GM23338 (cell line): ENCODE results near the gene AGXT. TPM values are rescaled to one million over a fixed set of nuclear protein-coding genes. Genes with fewer than 3 reads are reported as not detected.

Experiments used
- ATAC-seq: fragments of 200-7000 bp; cut with Tn5 transposase; 3 replicates; pipeline ENCODE4 v1.9.1; 2020
- DNase-seq: peaks from one replicate; pipeline ENCODE4 v3.0.0-alpha.2; 2015; ENCODE audit warnings: low spot score
- H2AFZ ChIP-seq: fragments of 200-600 bp; sonication (generic); 2 replicates; pipeline ENCODE4 v1.8.0; 2016; ENCODE audit warnings: antibody characterized with exemption, mild to moderate bottlenecking, moderate library complexity
- H3F3A ChIP-seq: fragments of 200-600 bp; sonication (generic); replicated peaks from 2 replicates; pipeline ENCODE4 v1.8.0; 2017; ENCODE audit warnings: antibody characterized with exemption, mixed run types, low read depth
- H3K27ac ChIP-seq: fragments of 200-600 bp; sonication (generic); 2 replicates; pipeline ENCODE4 v1.6.1; 2016; ENCODE audit warnings: low read depth
- H3K27me3 ChIP-seq: fragments of 200-600 bp; sonication (generic); 2 replicates; pipeline ENCODE4 v1.8.0; 2016; ENCODE audit warnings: mild to moderate bottlenecking, mixed run types, moderate library complexity; ENCODE audit not compliant: insufficient read depth
- H3K36me3 ChIP-seq: fragments of 200-600 bp; sonication (generic); 2 replicates; pipeline ENCODE4 v1.8.0; 2016; ENCODE audit warnings: mild to moderate bottlenecking; ENCODE audit not compliant: insufficient read depth
- H3K4me1 ChIP-seq: fragments of 200-600 bp; sonication (generic); 2 replicates; pipeline ENCODE4 v1.8.0; 2016; ENCODE audit warnings: mild to moderate bottlenecking, moderate library complexity; ENCODE audit not compliant: insufficient read depth
- H3K4me2 ChIP-seq: fragments of 200-600 bp; sonication (generic); 2 replicates; pipeline ENCODE4 v1.7.1; 2017; ENCODE audit warnings: mixed run types
- H3K4me3 ChIP-seq: fragments of 200-600 bp; sonication (generic); 2 replicates; pipeline ENCODE4 v1.6.1; 2016; ENCODE audit warnings: mixed run types
- H3K79me2 ChIP-seq: fragments of 200-600 bp; sonication (generic); replicated peaks from 2 replicates; pipeline ENCODE4 v1.8.0; 2017; ENCODE audit warnings: mild to moderate bottlenecking; ENCODE audit not compliant: insufficient read depth
- H3K9me2 ChIP-seq: fragments of 200-600 bp; sonication (generic); 2 replicates; pipeline ENCODE4 v1.8.0; 2017; ENCODE audit not compliant: insufficient read depth
- H4K20me1 ChIP-seq: fragments of 200-600 bp; sonication (generic); replicated peaks from 2 replicates; pipeline ENCODE4 v1.8.0; 2017; ENCODE audit warnings: mild to moderate bottlenecking; ENCODE audit not compliant: insufficient read depth
- H3K27ac Mint-ChIP-seq: 2 replicates; pipeline ENCODE4 v1.8.0; 2020; ENCODE audit warnings: inconsistent platforms, mild to moderate bottlenecking, moderate library complexity, mixed read lengths
- H3K27me3 Mint-ChIP-seq: 3 replicates; pipeline ENCODE4 v1.8.0; 2022; ENCODE audit warnings: low read depth, mild to moderate bottlenecking, moderate library complexity, mixed read lengths, inconsistent platforms; ENCODE audit not compliant: insufficient read depth, poor library complexity
- H3K36me3 Mint-ChIP-seq: 3 replicates; pipeline ENCODE4 v1.8.0; 2021; ENCODE audit warnings: low read depth, mild to moderate bottlenecking, inconsistent platforms, moderate library complexity, mixed read lengths
- H3K4me1 Mint-ChIP-seq: 3 replicates; pipeline ENCODE4 v1.8.0; 2020; ENCODE audit warnings: mild to moderate bottlenecking, inconsistent platforms, mixed read lengths
- H3K4me3 Mint-ChIP-seq: 3 replicates; pipeline ENCODE4 v1.8.0; 2021; ENCODE audit warnings: moderate library complexity, mild to moderate bottlenecking, inconsistent platforms, mixed read lengths
- H3K9me3 Mint-ChIP-seq: 3 replicates; pipeline ENCODE4 v1.8.0; 2020; ENCODE audit warnings: moderate library complexity, mild to moderate bottlenecking, inconsistent platforms, mixed read lengths
- CREB1 ChIP-seq: fragments of 250-450 bp; sonication (Bioruptor Pico); IDR thresholded peaks from 2 replicates; pipeline ENCODE4 v1.5.0; 2020; ENCODE audit warnings: low read depth, mild to moderate bottlenecking, moderate library complexity
- CTCF ChIP-seq, 2 experiments: fragments of 200-600 bp in 1 of 2; sonication (generic) in 1 of 2; conservative IDR thresholded peaks; 2 replicates each; pipeline versions ENCODE4 v1.5.1 to v1.6.1; 2016 to 2017; ENCODE audit warnings: antibody characterized with exemption in 2 of 2, low read depth in 2 of 2, mild to moderate bottlenecking in 2 of 2, moderate library complexity in 1 of 2
- EZH2 ChIP-seq: fragments of 200-600 bp; sonication (generic); IDR thresholded peaks from one replicate; pipeline ENCODE4 v1.8.0; 2017; ENCODE audit warnings: antibody characterized with exemption, mild to moderate bottlenecking, low read depth; ENCODE audit not compliant: unreplicated experiment
- EZH2phosphoT487 ChIP-seq: fragments of 200-600 bp; sonication (generic); IDR thresholded peaks from one replicate; pipeline ENCODE4 v1.8.1; 2018; ENCODE audit warnings: antibody characterized with exemption; ENCODE audit not compliant: unreplicated experiment
- POLR2AphosphoS5 ChIP-seq: IDR thresholded peaks from 2 replicates; pipeline ENCODE4 v1.6.1; 2016; ENCODE audit warnings: antibody characterized with exemption, low read depth
- REST ChIP-seq: IDR thresholded peaks from one replicate; pipeline ENCODE4 v1.6.1; 2018; ENCODE audit warnings: antibody characterized with exemption; ENCODE audit not compliant: unreplicated experiment
- STAT1 ChIP-seq: IDR thresholded peaks from one replicate; pipeline ENCODE4 v1.6.1; 2016; ENCODE audit warnings: antibody characterized with exemption; ENCODE audit not compliant: unreplicated experiment
- ZNF462 ChIP-seq: fragments of 250-450 bp; sonication (Bioruptor Pico); IDR thresholded peaks from 2 replicates; pipeline ENCODE4 v1.5.0; 2020; ENCODE audit warnings: mild to moderate bottlenecking, moderate library complexity
- polyA plus RNA-seq: library from polyadenylated mRNA; unstranded; fragments of >200 nt; fragmentation: Nextera tagmentation; extraction: Ambion mirVana; gene quantifications from 2 replicates; pipeline ENCODE4 v1.2.1, GENCODE V29; 2016
- total RNA-seq: library from RNA; depleted of rRNA; stranded (reverse); fragments of >200 nt; shearing (Covaris generic); gene quantifications from 2 replicates; pipeline ENCODE4 v1.2.3, GENCODE V29; 2014

The AGXT gene
- total and polyA plus RNA-seq, 2 experiments from 2014 or later, result not detected

- Mint-ChIP-seq H3K27me3 (peaks cover 2% of the 10 kb centered on the region), H3K4me1 (0 out of 3 replicates have a peak, but pooled peaks cover 2% of the 10 kb centered on the region), H3K36me3 (no peaks in the 10 kb centered on the region), H3K27ac (no peak overlapping the region), H3K4me3 (peak overlapping the region; percentile 60; the same call in 2 of the 3 replicates), H3K9me3 (no peaks in the 10 kb centered on the region)
- no peaks in the 10 kb centered on the region for H4K20me1 ChIP-seq
- H3K9me2 ChIP-seq, result no peaks in the 10 kb centered on the region
- 0 out of 2 replicates have a peak, but pooled peaks cover 3% of the 10 kb centered on the region for H3F3A ChIP-seq
- H3K27ac ChIP-seq, result no peak overlapping the region
- H3K4me3 ChIP-seq, result peak overlapping the region; percentile 57
- H2AFZ ChIP-seq, result peak overlapping the region; percentile 76
- H3K4me2 ChIP-seq, result peak overlapping the region; percentile 82
- ATAC-seq (peak; percentile 56), DNase-seq (peak; percentile 74)
- H3K79me2 ChIP-seq, result no peaks in the 10 kb centered on the region
- H3K27me3 ChIP-seq, result peaks cover 6% of the 10 kb centered on the region; the same call in 1 of the 2 replicates
- H3K36me3 ChIP-seq, result no peaks in the 10 kb centered on the region
- TF ChIP-seq EZH2phosphoT487 (no peak), CREB1 (no peak), ZNF462 (CRISPR knock-in tag) (no peak), STAT1 (no peak)
- no peaks in the 10 kb centered on the region; the same call in 1 of the 2 replicates for H3K4me1 ChIP-seq
Measured at GRCh38 chr2:240916571-240917008, 48.0 kb downstream of the AGXT start.

- no peak overlapping the region for H3K27ac Mint-ChIP-seq
- ATAC-seq, result peak; percentile 11
- TF ChIP-seq REST (no peak), EZH2 (no peak), POLR2AphosphoS5 (no peak), CREB1 (no peak), CTCF (conservative IDR thresholded peaks at IDR 0.05; ENCODE audit: low read depth in 2 of 2) (no peak)
Measured at GRCh38 chr2:240917009-240917683, 48.5 kb downstream of the AGXT start.

More at GRCh38 chr2:240917009-240917683, 48.5 kb downstream of the AGXT start:
- Histone ChIP-seq H3K79me2 (no peaks in the 10 kb centered on the region), H3K9me2 (no peaks in the 10 kb centered on the region), H3F3A (0 out of 2 replicates have a peak, but pooled peaks cover 3% of the 10 kb centered on the region), H3K27me3 (peaks cover 6% of the 10 kb centered on the region; the same call in 1 of the 2 replicates), H4K20me1 (no peaks in the 10 kb centered on the region), H3K4me1 (no peaks in the 10 kb centered on the region; the same call in 1 of the 2 replicates), H3K27ac (no peak overlapping the region), H2AFZ (peak overlapping the region; percentile 76), H3K4me2 (peak overlapping the region; percentile 82), H3K36me3 (no peaks in the 10 kb centered on the region), H3K4me3 (peak overlapping the region; percentile 57)
- 0 out of 3 replicates have a peak, but pooled peaks cover 2% of the 10 kb centered on the region for H3K4me1 Mint-ChIP-seq
- peak overlapping the region; percentile 60; the same call in 2 of the 3 replicates for H3K4me3 Mint-ChIP-seq
- H3K36me3 Mint-ChIP-seq, result no peaks in the 10 kb centered on the region
- peaks cover 2% of the 10 kb centered on the region for H3K27me3 Mint-ChIP-seq
- DNase-seq, result no peak
- no peaks in the 10 kb centered on the region for H3K9me3 Mint-ChIP-seq
